Amniotic stem cell (primary cell): ENCODE data around the gene APOLD1.
"Not testable (repeated sequence)": the region's sequence is repeated elsewhere in the genome, so short reads cannot be mapped to it uniquely, and the experiment has no call there.

Experiments
- DNase-seq: peaks from one replicate; lab custom pipeline; 2025; lab: John Stamatoyannopoulos, UW

The APOLD1 gene

GRCh38 chr12:12784911-12785814 lies at the start of gene APOLD1:
Gene APOLD1 (plus strand): TSS chr12:12785659. CDS start chr12:12785692, 33 bp downstream.
- no peak for DNase-seq

- no peak for DNase-seq
Observed at GRCh38 chr12:12736759-12737676, 48.4 kb upstream of the APOLD1 start.

- not testable (repeated sequence) for DNase-seq
Observed at GRCh38 chr12:12738152-12738551, 47.3 kb upstream of the APOLD1 start.

- DNase-seq = no peak
Observed at GRCh38 chr12:12741660-12742059, 43.8 kb upstream of the APOLD1 start.

- no peak for DNase-seq
Observed at GRCh38 chr12:12744546-12745305, 40.7 kb upstream of the APOLD1 start.

GRCh38 chr12:12745576-12746211 lies 39.8 kb upstream of the APOLD1 start:
- DNase-seq = no peak

- DNase-seq = no peak
Observed at GRCh38 chr12:12747278-12747677, 38.2 kb upstream of the APOLD1 start.

GRCh38 chr12:12748044-12748443 lies 37.4 kb upstream of the APOLD1 start:
- no peak for DNase-seq

- no peak for DNase-seq
Observed at GRCh38 chr12:12749433-12749832, 36.0 kb upstream of the APOLD1 start.

GRCh38 chr12:12755923-12756322 lies 29.5 kb upstream of the APOLD1 start:
- no peak for DNase-seq

GRCh38 chr12:12757121-12757520 lies 28.3 kb upstream of the APOLD1 start:
- no peak for DNase-seq

GRCh38 chr12:12759234-12759915 lies 26.1 kb upstream of the APOLD1 start:
- DNase-seq = no peak

GRCh38 chr12:12764824-12765223 lies 20.6 kb upstream of the APOLD1 start:
- no peak for DNase-seq

GRCh38 chr12:12770262-12770661 lies 15.2 kb upstream of the APOLD1 start:
- DNase-seq = no peak

- DNase-seq = no peak
Observed at GRCh38 chr12:12774791-12775190, 10.7 kb upstream of the APOLD1 start.

GRCh38 chr12:12776261-12776660 lies 9.2 kb upstream of the APOLD1 start:
- no peak for DNase-seq

- DNase-seq = no peak
Observed at GRCh38 chr12:12777092-12777491, 8.4 kb upstream of the APOLD1 start.

GRCh38 chr12:12779007-12779406 lies 6.5 kb upstream of the APOLD1 start:
- no peak for DNase-seq

- no peak for DNase-seq
Observed at GRCh38 chr12:12779529-12779928, 5.9 kb upstream of the APOLD1 start.

- no peak for DNase-seq
Observed at GRCh38 chr12:12784116-12784515, 1.3 kb upstream of the APOLD1 start.

GRCh38 chr12:12786351-12786705 lies 869 bp downstream of the APOLD1 start:
- no peak for DNase-seq
